ENCODE measurements around the gene SLC25A5. TPM values are rescaled to one million over a fixed set of nuclear protein-coding genes. Genes with fewer than 3 reads are reported as not detected.

The SLC25A5 gene
- total and polyA plus RNA-seq, 7 donors = 29.1 to 304 (median 66.3) TPM

DNA sequence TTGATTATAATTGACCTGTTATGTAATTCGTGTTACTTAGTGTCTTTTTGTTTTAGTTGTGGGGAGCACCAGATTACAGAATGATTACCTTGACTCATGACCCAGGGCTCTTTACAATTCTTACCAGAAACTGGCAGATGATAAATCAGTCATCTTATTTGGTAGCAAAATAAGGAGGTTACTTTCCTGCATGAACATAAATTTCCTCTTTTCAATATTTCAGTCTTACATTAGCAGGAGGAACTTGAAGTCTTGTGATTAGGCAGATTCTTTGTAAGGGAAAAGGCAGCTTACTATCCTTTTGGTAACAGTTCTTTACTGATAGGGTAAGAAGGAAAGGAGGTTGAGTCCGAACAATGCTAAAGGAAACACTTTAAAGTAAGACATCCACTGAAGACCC is 26.0 kb upstream of the SLC25A5 start:
- DNase-seq (no peak), ATAC-seq (no peak)
- 69 to 92% (median 75%) methylated on average over 2 of the region's 2 CpGs for WGBS, 3 donors
- H3K4me3 ChIP-seq = no peak overlapping the region
- H3K27me3 ChIP-seq (ENCODE audit: insufficient read depth in 3 of 3, low read length in 2 of 3) = peaks cover 0 to 3% (median 0%) of the 10 kb centered on the region in 3 donors
- no peaks in the 10 kb centered on the region for H3K36me3 ChIP-seq (ENCODE audit: insufficient read depth in 1 of 2, low read depth in 1 of 2)
- TF ChIP-seq, protein P1, sequence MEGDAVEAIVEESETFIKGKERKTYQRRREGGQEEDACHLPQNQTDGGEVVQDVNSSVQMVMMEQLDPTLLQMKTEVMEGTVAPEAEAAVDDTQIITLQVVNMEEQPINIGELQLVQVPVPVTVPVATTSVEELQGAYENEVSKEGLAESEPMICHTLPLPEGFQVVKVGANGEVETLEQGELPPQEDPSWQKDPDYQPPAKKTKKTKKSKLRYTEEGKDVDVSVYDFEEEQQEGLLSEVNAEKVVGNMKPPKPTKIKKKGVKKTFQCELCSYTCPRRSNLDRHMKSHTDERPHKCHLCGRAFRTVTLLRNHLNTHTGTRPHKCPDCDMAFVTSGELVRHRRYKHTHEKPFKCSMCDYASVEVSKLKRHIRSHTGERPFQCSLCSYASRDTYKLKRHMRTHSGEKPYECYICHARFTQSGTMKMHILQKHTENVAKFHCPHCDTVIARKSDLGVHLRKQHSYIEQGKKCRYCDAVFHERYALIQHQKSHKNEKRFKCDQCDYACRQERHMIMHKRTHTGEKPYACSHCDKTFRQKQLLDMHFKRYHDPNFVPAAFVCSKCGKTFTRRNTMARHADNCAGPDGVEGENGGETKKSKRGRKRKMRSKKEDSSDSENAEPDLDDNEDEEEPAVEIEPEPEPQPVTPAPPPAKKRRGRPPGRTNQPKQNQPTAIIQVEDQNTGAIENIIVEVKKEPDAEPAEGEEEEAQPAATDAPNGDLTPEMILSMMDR (IDR thresholded peaks at IDR 0.05) = no peak
- intact Hi-C loops (cut with DNase I) = no loop called here
- H3K9me3 ChIP-seq = no peaks in the 10 kb centered on the region
- H3K27ac ChIP-seq = no peak overlapping the region
- H3K4me1 ChIP-seq = no peaks in the 10 kb centered on the region

DNA sequence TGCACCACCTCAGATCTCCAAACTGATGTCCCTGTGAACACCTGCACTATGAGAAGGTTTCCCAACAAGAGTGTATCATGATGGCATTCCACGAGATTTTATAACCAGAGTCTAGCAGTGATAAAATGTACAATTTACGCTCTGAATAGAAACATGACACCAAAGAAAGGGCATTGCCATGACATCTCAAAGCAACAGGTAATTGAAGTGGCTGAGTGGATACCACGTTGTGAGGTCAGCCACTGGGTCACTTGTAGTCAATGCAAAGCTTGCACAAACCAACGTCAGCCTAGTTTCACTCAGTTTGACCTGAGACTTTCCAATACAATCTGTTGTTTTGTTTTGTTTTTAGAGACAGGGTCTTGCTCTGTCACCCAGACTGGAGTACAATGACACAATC is 15.0 kb upstream of the SLC25A5 start:
- ATAC-seq (no peak), DNase-seq (no peak)
- Histone ChIP-seq H3K4me3 (no peak overlapping the region), H3K27ac (no peak overlapping the region), H3K27me3 (ENCODE audit: insufficient read depth in 3 of 3, low read length in 2 of 3) (no peaks in the 10 kb centered on the region), H3K4me1 (no peaks in the 10 kb centered on the region), H3K9me3 (no peaks in the 10 kb centered on the region), H3K36me3 (ENCODE audit: insufficient read depth in 1 of 2, low read depth in 1 of 2) (no peaks in the 10 kb centered on the region)
- 61 to 73% (median 63%) methylated on average over 4 of the region's 4 CpGs for WGBS, 3 donors
- intact Hi-C loops (cut with DNase I) = no loop called here
- TF ChIP-seq, protein P1 (IDR thresholded peaks at IDR 0.05) = no peak

- no peaks in the 10 kb centered on the region for H3K9me3 ChIP-seq
- no peaks in the 10 kb centered on the region for H3K4me1 ChIP-seq
- TF ChIP-seq, protein P1 (IDR thresholded peaks at IDR 0.05) = no peak
- intact Hi-C loops (cut with DNase I) = no loop called here
- H3K27ac ChIP-seq = no peak overlapping the region
- no peaks in the 10 kb centered on the region for H3K36me3 ChIP-seq (ENCODE audit: insufficient read depth in 1 of 2, low read depth in 1 of 2)
- no peaks in the 10 kb centered on the region for H3K27me3 ChIP-seq (ENCODE audit: insufficient read depth in 3 of 3, low read length in 2 of 3)
- DNase-seq = no peak
- no peak overlapping the region for H3K4me3 ChIP-seq
- 83 to 100% (median 89%) methylated on average over 1 of the region's 1 CpG for WGBS, 3 donors
- no peak for ATAC-seq
Observed at GRCh38 chrX:119455264-119455663, 13.0 kb upstream of the SLC25A5 start.

GRCh38 chrX:119459181-119459580 is 9.1 kb upstream of the SLC25A5 start:
- H3K27ac ChIP-seq = no peak overlapping the region
- H3K36me3 ChIP-seq (ENCODE audit: insufficient read depth in 1 of 2, low read depth in 1 of 2) = no peaks in the 10 kb centered on the region
- no peaks in the 10 kb centered on the region for H3K4me1 ChIP-seq
- TF ChIP-seq, protein P1 (IDR thresholded peaks at IDR 0.05) = no peak
- H3K4me3 ChIP-seq = no peak overlapping the region
- whole genome bisulfite sequencing, 3 donors = 53 to 63% (median 61%) methylated on average over 4 of the region's 4 CpGs
- ATAC-seq (no peak), DNase-seq (no peak)
- intact Hi-C loops (cut with DNase I) = no loop called here
- H3K9me3 ChIP-seq = no peaks in the 10 kb centered on the region
- no peaks in the 10 kb centered on the region for H3K27me3 ChIP-seq (ENCODE audit: insufficient read depth in 3 of 3, low read length in 2 of 3)

- Histone ChIP-seq H3K4me3 (no peak overlapping the region), H3K9me3 (no peaks in the 10 kb centered on the region), H3K36me3 (ENCODE audit: insufficient read depth in 1 of 2, low read depth in 1 of 2) (peaks cover 2 to 12% of the 10 kb centered on the region in 2 donors), H3K27ac (no peak overlapping the region), H3K4me1 (no peaks in the 10 kb centered on the region), H3K27me3 (ENCODE audit: insufficient read depth in 3 of 3, low read length in 2 of 3) (no peaks in the 10 kb centered on the region)
- ATAC-seq (no peak), DNase-seq (no peak)
- TF ChIP-seq, protein P1 (IDR thresholded peaks at IDR 0.05) = no peak
- 83 to 92% (median 90%) methylated on average over 3 of the region's 3 CpGs for WGBS, 3 donors
- intact Hi-C loops (cut with DNase I) = no loop called here
Observed at GRCh38 chrX:119465555-119465954, 2.7 kb upstream of the SLC25A5 start.

Measured in psoas muscle (tissue), 8 donors.